ENCODE data around the gene HSPBP1.

Gene HSPBP1

DNA sequence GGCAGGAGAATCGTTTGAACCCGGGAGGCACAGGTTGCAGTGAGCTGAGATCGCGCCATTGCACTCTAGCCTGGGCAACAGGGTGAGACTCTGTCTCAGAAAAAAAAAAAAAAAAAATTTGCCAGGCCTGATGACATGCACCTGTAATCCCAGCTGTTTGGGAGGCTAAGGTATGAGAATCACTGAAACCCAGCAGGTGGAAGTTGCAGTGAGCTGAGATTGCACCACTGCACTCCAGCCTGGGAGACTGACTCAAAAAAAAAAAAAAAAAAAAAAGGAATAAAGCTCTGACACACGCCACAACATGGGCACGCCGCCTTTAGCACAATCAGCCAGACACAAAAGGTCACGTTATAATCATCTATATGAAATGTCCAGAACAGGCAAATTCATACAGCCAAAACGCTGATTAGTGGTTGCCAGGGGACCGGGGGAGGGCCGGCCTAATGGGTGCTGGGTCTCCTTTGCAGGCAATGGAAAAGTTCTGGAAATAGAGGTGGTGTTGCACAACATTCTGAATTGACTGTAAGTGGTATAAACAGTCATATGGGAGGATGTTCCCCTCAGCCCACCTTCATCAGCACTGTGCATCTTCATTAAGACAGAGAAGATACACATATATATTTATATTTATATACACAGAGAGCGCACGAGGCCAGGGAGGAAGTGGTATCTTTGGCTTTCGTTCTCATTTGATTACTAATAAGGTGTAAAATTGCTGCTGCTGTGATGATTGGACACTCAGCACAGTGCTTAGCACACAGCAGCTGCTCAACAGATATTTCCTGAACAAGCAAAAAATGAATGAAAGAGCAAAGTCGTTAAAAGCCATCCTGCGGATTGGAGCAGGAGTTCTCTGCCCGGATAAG lies 3.8 kb downstream of the HSPBP1 start:
- peak; percentile 37 for DNase-seq (ENCODE audit: low spot score)

GRCh38 chr19:55273978-55274707 lies 5.8 kb downstream of the HSPBP1 start:
- DNase-seq (ENCODE audit: low spot score) = no peak

DNA sequence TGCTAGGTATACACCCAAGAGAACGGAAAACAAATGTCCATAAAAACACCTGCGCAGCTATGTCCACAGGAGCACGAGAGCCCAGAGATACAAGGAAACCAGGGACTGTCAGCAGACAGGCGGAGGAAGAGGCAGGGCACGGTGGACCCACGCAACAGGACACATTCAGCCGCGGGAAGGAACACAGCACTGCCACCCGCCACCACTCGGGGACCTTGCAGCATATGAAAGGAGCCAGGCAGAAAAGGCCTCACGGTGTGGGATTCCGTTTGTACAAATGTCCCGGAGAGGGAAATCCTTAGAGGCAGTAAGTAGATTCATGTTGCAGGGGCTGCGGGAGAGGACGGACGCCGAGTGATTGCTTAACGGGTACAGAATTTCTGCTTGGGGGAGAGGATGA lies 7.8 kb downstream of the HSPBP1 start:
- no peak for DNase-seq (ENCODE audit: low spot score)

GRCh38 chr19:55270172-55270942 lies 9.6 kb downstream of the HSPBP1 start:
- no peak for DNase-seq (ENCODE audit: low spot score)

- DNase-seq (ENCODE audit: low spot score) = no peak
These were observed 10.6 kb downstream of the HSPBP1 start for GRCh38 chr19:55269299-55269698.

DNA sequence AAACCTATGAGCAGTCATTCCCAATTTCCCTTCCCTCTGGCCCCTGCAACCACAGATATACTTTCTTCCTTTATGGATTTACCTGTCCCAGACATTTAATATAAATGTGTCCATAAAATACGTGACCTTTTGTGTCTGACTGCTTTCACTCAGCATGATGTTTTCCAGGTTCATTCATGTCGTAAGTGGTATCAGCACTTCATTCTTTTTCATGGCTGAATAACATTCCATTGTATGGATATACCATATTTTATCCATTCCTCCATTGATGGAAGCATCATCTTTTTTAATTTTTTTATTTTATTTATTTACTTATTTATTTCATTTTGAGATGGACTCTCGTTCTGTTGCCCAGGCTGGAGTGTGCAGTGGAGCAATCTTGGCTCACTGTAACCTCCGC lies 13.1 kb downstream of the HSPBP1 start:
- DNase-seq (ENCODE audit: low spot score) = no peak

GRCh38 chr19:55266404-55266803 lies 13.5 kb downstream of the HSPBP1 start:
- DNase-seq (ENCODE audit: low spot score) = no peak

- DNase-seq (ENCODE audit: low spot score) = no peak
These were observed 14.1 kb downstream of the HSPBP1 start for GRCh38 chr19:55265723-55266386.

- DNase-seq (ENCODE audit: low spot score) = no peak
These were observed 14.7 kb downstream of the HSPBP1 start for GRCh38 chr19:55265173-55265572.

GRCh38 chr19:55264531-55264930 lies 15.4 kb downstream of the HSPBP1 start:
- no peak for DNase-seq (ENCODE audit: low spot score)

DNA sequence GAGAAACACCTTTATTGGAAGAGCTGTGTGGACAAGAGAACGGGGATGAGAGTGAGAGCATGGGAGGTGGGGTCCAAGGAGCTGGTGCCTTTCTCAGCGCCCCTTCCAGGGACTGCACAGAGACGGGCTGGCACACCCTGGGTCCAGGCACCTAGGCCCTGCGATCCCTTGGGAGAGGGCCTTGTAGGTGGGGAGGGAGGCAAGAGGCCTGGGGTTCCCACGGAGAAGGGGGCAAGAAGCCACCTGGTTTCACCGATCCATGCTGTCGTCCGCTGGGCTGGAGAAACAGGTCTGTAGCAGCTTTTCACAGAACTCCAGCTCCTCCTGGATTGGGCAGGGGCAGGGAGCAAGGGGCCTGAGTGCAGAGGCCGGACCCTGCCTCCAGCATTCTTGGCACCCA lies 17.6 kb downstream of the HSPBP1 start:
- DNase-seq (ENCODE audit: low spot score) = no peak

GRCh38 chr19:55261671-55262126 lies 18.2 kb downstream of the HSPBP1 start:
- DNase-seq (ENCODE audit: low spot score) = no peak

DNA sequence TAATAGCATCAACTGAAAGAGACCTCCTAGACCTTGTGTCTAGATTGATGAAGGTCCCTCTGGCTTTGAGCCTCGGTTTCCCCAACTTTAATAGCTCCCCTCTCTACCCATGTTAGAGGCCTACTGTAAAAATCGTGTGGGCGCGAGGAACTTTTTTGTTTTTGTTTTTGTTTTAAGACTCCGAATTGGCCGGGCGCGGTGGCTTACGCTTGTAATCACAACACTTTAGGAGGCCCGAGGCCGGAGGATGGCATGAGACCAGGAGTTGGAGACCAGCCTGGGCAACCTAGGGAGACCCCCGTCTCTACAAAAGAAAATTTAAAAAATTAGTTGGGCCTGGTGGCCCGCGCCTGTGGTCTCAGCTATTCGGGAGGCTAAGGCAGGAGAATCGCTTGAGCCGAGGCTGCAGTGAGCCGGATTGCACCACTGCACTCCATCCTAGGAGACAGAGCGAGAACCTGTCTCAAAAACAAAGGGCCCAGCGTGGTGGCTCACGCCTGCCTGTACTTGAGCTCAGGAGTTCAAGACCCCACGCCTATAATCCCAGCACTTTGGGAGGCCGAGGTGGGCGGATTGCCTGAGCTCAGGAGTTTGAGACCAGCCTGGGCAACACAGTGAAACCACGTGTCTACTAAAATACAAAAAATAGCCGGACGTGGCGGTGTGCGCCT lies 20.2 kb downstream of the HSPBP1 start:
- DNase-seq (ENCODE audit: low spot score) = no peak

DNA sequence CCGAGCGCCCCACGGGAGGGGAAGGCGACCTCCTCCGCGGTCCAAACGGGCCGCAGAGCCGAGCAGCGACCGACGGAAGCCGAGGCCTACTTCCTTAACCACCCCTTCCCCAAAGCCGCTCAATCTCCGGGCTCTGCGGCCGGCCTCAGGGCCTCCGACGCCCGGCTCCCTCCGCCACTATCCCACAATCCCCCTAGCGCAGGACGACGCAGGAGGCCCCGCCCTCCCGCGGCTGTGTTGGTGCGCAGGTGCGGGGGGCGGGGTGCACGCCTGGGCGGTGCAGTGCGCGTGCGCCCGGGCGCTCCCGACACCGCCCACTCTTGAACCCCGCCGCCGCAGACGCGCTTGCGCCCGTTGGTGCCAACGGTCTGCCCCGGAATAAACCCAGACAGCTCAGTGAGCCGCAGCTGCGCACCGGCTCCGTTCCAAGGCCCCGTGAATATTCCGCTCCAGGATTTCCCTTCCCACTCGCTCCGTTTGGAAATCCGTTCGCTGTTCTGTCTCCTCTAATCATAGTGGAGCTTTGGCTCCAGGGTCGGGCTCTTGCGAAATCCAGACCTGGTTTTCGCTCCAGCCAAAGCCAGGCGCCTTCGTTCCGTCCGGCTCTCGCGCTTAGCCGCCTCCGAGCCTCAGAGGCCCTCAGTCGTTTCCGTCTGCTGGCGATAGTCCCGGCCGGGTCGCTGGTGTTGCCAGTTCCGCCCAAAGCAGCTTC lies 20.9 kb downstream of the HSPBP1 start, which contains the start of gene PPP6R1:
TSS of gene PPP6R1 (minus strand) at position 190 of the 712 bp plus-strand sequence. CDS start 11,914 bp downstream, outside the sequence.
- peak; percentile 96 for DNase-seq (ENCODE audit: low spot score)

- peak; percentile 13 for DNase-seq (ENCODE audit: low spot score)
These were observed 21.5 kb downstream of the HSPBP1 start for GRCh38 chr19:55258476-55258827.

GRCh38 chr19:55257461-55258420 lies 22.2 kb downstream of the HSPBP1 start:
- peak; percentile 33 for DNase-seq (ENCODE audit: low spot score)

DNA sequence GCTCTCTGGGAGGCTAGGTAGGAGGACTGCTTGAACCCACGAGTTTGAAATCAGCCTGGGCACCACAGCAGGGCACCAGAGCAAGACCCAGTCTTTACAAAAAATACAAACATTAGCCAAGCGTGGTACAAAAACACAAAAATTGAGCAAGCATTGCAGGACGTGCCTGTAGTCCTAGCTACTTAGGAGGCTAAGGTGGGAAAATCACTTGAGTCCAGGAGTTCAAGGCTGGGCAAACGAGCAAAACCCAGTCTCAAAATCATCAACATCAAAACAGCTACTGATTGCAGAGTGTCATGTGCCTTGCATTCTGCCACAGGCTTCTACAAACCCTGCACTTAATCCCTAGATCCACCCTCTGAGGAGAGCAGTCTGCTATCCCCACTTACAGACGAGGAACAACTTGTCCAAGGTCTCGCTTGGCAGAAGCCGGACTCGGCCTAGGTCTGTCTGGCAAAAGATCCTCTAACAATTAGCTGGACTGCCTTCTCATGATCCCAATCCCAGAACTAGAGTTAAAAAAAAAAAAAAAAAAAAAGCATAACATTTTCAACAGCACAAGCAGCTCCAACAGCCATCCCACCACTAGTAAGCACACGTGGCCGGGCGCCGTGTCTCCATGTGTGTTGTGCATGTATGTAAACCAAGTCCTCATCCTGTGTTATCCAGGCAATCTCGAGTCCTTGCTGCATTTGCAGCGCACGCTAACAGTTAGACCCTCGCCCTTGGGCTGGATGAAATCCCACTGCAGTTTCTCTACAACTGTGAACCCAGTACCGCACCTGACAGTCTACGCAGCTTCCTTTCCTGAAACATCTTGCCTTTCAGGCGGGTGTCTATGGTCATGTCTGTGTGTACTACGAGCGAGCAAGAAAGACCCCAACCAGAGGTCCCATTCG lies 23.1 kb downstream of the HSPBP1 start:
- peak; percentile 19 for DNase-seq (ENCODE audit: low spot score)
